ENCODE data around the gene HOXA7.

HOXA7 gene

DNA sequence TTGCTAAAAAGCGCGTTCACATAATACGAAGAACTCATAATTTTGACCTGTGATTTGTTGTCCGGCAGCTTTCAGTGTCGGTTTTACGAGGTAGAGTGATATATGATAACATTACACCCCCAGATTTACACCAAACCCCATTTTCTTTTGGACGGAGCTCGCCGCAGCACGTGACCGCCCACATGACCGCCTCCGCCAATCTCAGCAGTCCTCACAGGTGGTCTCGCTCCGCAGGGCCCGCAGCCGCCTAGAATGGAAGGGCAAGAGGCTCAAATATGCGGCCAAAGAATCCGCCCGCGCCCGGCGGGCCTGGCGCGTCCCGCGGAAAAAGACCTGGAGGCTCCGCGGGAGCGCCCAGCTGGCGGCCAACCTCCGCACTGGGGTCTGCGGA, at the start of gene HOXA7:
Gene HOXA7 (minus strand): TSS at position 168 of the 391 bp plus-strand sequence. CDS start 130 bp downstream, at position 38.
- peak; percentile 82 for DNase-seq

DNA sequence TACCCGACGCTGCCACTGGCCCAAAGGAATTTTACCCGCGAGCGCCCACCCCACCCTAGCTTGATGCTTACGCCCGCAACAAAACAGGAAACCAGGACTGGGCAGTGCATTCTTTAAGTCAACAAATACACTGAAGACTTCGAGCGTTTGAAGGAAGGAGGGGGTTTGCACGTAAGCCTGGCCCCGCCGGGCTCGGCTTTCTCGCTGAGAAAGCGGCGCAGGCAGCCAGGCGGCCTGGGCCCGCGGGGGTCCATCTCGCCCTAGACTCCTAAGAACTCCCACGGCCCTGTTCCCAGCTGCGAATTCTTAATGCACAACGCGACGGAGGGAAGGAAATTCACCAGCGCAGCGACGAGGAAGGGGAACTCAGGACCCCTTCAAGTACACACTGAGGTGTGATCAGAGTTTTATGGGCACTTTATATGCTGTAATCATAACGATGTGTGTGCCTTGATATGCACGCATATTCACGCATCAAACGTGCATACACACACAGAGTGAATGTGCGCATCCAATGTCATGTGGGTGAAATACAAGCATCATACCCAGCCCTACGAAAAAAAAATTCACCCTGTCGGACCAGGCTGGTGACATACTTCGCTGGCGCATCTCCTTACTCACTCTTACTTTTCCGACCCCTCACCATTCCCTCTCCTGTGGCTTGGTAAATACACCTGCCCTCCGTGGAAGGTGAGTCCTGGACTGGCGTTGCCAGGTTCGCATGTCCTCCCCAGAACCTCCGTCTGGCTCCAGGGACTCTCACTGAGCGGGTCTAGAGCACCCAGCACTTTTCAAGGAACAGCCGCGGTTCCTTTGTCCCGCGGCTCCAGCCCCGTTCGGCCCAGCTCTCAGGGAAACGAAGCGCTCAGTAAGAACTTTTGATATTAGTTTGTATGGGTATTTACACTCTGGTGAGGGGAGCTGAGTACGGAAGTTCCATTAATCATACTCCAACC, 49.1 kb upstream of the HOXA7 start:
- DNase-seq = peak; percentile 53

GRCh38 chr7:27204851-27205322, 48.4 kb upstream of the HOXA7 start:
- peak; percentile 77 for DNase-seq

DNA sequence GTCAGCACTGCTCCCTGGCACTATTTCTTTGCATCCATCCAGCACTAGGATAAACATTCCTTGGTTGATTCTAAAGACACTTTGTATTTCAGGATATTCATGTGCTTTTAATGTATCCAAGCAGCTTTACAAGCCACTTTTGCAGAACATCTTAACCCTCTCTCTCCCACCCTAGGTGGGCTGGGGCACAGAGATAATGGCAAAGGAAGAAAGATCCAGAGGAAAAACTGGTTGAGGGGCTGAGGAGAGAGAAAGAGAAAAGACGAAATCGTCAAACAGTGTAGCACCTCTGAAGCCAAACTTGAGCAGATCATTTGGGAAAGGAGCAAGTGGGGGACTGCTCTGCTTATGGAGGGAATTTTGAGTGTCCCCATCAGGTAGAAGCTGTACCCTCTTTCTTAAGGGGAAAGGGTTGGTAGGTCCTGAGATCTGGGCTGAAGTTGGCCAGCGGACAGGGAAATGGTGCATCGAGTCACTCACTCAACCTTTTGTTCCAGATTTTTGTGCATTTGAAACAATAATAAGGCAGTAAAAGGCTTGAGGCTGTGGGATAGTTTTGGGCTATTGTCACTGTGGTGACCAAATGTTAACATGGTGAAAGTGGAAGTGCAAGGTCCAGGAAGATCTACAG, 47.6 kb upstream of the HOXA7 start:
- DNase-seq = peak; percentile 28

- peak; percentile 59 for DNase-seq
Observed at GRCh38 chr7:27203365-27203953, 47.0 kb upstream of the HOXA7 start.

GRCh38 chr7:27202862-27203134, 46.3 kb upstream of the HOXA7 start:
- DNase-seq = no peak

- DNase-seq = peak; percentile 53
Observed at GRCh38 chr7:27202018-27202861, 45.8 kb upstream of the HOXA7 start.

DNA sequence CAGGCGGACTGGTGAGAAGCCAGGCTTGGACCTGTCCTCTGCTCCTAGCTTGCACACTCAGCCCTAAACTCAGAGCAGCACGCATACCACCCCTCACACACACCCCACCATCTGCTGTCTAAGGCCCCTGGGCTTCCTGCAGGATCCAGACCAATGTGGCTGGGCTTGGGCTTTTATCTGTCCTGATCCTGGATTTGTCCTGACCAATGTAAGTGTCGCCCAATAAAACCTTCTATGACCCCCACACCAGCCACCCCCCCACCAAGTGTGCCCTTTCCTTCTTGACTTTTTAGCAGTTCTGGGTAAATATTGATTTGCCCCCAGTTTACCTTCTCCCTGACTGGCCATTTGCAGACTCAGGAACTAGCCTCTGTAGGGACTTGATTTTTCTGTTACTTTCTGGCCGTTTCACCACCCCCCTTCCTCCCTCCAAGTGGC, 45.1 kb upstream of the HOXA7 start:
- DNase-seq = peak; percentile 52

- peak; percentile 58 for DNase-seq
Observed at GRCh38 chr7:27200761-27201579, 44.5 kb upstream of the HOXA7 start.

GRCh38 chr7:27199849-27200760, 43.6 kb upstream of the HOXA7 start, which contains the start of gene HOXA13:
Gene HOXA13, minus strand, starts transcription at chr7:27200091. Its CDS starts 14 bp downstream, at chr7:27200077.
- DNase-seq = peak; percentile 86

DNA sequence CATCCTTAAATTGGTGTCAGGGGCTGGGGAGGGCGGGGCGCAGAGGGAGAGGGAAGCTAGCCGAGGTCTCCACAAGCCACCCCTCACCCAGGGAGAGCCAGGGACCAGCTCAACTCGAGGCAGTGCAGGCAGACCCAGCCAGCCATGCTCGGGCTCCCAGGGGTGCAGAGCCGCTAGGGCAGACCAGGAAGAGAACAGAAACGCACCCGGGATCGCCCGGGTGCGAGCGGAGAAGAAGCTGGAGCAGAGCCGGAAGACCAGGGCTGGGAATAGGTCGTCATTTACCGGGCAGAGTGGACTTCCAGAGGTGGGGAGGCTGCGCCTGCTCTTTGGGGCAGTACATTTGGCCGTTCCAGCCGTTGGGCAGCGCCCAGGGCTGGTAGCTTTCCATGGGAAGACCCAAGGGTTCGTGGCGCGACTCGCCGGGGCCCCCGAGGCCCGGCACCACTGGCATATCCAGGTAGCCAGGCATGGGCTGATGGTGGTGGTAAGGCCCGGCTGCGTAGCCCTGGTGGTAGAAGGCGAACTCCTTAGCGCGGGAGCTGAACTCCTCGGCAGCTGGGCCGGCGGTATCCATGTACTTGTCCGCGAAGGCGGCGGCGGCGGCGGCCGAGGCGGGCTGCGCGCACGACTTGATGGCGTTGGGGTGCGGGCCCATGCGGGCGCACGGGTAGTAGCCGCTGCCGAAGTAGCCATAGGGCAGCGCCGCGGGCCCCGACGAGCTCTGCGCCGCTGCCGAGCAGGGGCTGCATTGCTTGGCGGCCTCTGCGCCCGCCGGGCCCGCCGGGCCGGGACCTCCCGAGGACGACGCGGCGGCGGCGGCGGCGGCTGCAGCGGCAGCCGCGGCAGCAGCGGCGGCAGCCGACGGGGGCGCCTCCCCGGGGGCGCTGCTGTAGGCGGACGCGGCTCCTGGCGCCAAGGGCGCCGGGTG, 42.7 kb upstream of the HOXA7 start:
- peak; percentile 72 for DNase-seq

- DNase-seq = peak; percentile 60
Observed at GRCh38 chr7:27198138-27198841, 41.8 kb upstream of the HOXA7 start.

DNA sequence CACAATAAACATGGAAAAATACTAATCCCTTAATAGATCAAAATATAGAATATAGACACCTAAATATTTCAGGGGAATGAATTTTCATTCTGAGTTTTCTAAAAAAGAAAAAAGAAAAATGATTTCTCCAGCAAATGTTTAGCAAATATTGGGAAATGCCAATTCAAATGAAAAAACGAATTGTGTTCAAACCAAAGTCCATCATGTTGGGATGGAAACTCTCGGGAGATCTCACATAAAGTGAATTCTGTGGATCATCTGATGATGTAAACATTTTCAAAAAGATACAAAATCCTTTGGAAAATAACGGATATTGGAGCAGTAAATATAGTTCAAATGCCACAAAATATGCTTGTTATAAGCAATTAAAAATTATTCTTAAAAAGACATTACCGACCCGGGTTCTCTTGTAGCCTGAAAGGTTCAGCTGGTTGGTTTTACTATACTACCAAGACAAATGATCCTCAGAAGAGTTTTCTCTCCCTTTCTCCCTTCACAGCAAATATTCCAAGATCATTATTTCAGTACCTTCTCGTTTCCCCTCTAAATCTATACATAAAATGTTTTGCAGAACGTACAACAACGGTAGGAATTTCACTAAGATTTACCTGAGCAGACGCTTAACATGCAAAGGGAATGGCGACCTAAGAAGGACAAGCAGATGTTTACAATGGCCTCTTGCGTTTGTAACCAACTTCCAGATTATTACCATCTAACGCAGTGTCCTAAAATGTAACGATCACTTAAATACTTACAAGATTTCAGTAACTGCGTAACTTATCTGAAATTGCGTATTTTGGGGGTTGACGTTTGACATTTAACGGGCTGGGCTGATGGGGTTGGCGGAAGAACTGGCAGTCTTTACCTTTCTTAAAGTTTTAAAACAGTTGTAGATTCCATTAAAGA, 40.9 kb upstream of the HOXA7 start:
- no peak for DNase-seq

GRCh38 chr7:27196287-27196767, 39.9 kb upstream of the HOXA7 start:
- peak; percentile 87 for DNase-seq

GRCh38 chr7:27194686-27195379, 38.4 kb upstream of the HOXA7 start:
- no peak for DNase-seq

DNA sequence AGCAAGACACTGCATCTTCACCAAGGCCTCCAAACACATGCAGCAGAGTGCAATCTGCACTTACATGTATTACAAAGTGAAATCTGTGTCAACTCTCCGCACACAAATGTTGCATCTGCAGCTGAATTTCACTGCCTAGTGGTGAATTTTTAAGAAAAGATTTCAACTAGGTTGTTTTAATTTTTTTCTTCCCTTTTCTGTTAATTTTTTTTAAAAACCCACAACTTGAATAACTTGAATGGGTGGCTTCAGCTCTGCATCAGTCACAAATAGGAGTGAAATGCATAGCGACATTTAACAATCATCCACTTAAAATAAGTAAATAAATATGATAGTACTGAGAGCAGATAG, 37.5 kb upstream of the HOXA7 start:
- no peak for DNase-seq

Measured in islet precursor cell (in vitro differentiated cells).